ENCODE data around the gene POP4.

POP4 gene

GRCh38 chr19:29576046-29576606 is 30.0 kb upstream of the POP4 start:
- intact Hi-C loops (cut with DNase I): no loop called here
- peak in 7 of 10 donors; percentile 18 to 91 (median 49) for DNase-seq

GRCh38 chr19:29576761-29577648 is 29.1 kb upstream of the POP4 start:
- intact Hi-C loops (cut with DNase I): no loop called here

GRCh38 chr19:29577649-29577963 is 28.5 kb upstream of the POP4 start:
- no peak for DNase-seq
- intact Hi-C loops (cut with DNase I): no loop called here

More at GRCh38 chr19:29576761-29577648, 29.1 kb upstream of the POP4 start:
- no peak for DNase-seq

- DNase-seq: no peak
- intact Hi-C loops (cut with DNase I): no loop called here
Observed at GRCh38 chr19:29578349-29578748, 27.7 kb upstream of the POP4 start.

DNA sequence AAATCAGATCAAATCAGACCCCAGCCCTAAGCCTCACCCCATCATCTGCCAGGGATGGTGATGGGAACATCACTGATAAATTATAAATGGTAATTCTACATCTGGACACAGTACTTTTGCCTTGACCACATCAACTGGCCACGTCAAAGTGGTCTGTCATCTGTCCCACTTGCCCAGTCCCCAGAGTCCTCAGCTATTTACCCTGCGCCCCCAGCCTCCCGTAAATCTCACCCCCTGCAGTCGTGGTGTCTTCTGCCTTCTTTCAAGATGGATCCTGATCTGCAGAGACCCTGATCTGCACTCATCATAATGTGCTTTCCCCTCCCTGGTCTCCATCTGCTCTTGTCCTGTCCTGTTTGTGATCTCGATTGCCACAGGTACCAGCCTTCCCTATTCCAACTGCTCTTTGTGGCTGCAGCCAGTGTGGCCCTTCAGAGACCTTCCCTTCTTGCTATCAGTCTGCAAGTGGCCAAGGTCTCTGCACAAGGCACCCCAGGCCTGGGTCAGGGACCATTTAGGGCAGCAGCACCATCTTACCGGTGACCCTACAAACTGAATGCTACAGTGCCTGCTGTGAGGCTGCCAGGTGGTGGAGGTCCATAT is 26.7 kb upstream of the POP4 start:
- no peak for DNase-seq
- intact Hi-C loops (cut with DNase I): no loop called here

- intact Hi-C loops (cut with DNase I): no loop called here
Observed at GRCh38 chr19:29581398-29581797, 24.7 kb upstream of the POP4 start.

DNA sequence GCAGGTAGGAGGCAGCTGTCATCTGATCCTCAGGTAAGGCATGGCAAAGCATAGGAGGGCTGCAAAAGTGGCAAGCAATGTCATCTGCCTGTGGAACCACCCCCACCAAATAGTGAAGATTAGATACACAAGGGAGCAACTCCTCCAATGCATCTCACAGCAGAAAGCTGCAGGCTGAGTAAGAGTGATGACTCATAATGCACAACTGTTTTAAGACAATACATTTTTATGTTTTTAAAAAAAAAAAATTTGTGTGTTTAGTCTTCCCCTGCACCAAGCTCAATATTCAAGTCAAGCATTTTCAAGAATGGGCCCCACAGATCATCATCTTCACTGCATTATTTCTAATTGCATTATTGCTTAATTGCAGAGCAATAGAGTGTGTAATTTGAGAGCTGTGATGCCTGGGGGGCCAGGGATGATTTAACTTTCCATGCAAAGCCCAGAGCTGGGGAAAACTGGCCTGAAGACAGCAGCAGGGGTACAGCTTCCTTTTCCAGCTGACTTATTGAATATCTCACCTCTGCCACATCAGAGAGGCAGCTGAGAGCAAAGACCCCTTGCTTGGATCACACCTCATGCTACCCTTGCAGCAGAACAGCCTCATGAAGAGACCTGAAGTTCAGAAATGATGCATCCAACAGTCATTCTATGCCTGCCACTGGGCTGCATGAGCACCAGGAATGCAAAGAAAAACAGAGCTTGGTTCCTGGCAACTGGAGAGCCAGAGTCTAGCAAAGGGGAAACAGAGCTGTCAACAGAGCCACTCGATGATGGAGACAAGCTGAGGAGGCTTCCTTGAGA is 22.7 kb upstream of the POP4 start:
- intact Hi-C loops (cut with DNase I): no loop called here
- DNase-seq: no peak

More at GRCh38 chr19:29581398-29581797, 24.7 kb upstream of the POP4 start:
- no peak for DNase-seq

- DNase-seq: no peak
- intact Hi-C loops (cut with DNase I): no loop called here
Observed at GRCh38 chr19:29586401-29586800, 19.7 kb upstream of the POP4 start.

DNA sequence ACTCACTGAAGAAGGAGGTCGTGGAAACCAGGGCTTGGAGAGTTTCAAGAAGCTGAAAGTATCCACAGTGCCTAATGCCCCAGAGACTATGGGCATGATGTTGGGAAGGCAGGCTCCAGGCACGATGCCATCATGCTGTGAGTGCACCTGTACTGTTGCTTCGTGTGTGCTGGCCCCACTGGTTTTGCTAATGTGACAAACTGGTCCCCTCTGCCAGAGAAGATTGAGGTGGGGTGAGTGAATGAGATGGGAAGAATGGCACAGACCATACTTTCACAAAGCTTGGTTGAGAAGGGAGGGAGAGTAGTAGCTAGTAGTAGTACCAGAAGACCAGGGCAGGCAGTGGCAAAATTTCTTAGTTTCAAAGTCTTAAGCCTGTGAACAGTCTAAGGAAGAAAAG is 19.0 kb upstream of the POP4 start:
- intact Hi-C loops (cut with DNase I): no loop called here
- peak in 1 of 10 donors; percentile 19 for DNase-seq

DNA sequence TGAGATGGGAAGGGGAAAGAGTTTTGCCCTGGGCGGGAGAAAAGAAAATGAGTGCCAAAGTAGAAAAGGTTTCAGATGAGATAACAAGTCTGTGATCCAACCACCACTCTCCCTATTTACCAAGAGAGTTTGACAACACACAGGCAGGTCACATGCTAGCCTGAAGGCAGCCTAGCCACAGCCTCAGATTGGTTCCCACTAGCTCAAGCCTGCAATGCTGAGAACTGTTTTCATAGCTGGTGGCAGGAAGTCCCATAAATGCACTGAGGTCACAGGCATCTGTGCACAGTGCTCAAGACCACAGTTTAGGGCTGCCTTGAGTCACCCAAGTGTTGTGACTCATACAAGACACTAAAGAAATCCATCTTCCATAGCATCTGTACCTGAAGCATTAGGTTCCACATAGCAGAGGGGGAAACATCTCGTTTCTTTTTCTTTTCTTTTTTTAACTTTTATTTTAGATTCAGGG is 18.5 kb upstream of the POP4 start:
- no peak for DNase-seq
- intact Hi-C loops (cut with DNase I): no loop called here

DNA sequence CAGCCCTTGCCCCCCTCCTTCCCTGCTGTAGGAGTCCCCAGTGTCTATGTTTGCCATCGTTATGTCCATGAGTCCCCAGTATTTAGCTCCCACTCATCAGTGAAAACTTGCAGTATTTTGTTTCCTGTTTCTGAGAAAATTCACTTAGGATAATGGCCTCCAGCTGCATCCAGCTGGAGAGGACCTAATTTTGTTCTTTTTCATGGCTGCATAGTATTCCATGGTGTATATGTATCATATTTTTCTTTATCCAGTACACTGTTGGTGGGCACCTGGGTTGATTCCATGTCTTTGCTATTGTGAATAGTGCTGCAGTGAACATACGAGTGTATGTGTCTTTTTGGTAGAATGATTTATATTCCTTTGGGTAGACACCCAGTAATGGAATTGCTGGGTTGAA is 18.0 kb upstream of the POP4 start:
- DNase-seq: no peak
- intact Hi-C loops (cut with DNase I): no loop called here

GRCh38 chr19:29590278-29590677 is 15.8 kb upstream of the POP4 start:
- intact Hi-C loops (cut with DNase I): no loop called here
- DNase-seq: peak in 1 of 10 donors; percentile 59

- DNase-seq: no peak
- intact Hi-C loops (cut with DNase I): no loop called here
Observed at GRCh38 chr19:29591670-29592069, 14.4 kb upstream of the POP4 start.

DNA sequence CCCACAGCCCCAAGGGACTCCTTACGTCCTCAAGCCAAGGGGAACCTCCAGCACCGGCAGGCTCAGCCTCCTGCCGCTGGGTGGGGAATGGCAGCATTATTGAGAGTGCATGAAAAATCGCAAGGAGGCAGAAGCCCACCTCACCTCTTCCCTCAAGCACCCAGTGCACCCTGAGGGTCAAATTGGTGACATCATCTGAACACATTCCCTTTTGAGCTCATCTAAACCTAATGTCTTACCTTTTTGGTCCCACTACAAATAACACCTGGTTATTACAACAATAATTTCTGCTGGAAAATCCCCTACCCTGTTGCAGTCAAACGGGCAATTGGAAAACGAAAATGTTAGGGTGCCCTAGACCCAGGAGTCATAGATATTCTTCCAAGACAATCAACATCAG is 12.2 kb upstream of the POP4 start:
- no peak for DNase-seq
- intact Hi-C loops (cut with DNase I): no loop called here

- DNase-seq: peak in 1 of 10 donors; percentile 22
- intact Hi-C loops (cut with DNase I): no loop called here
Observed at GRCh38 chr19:29596080-29596727, 9.9 kb upstream of the POP4 start.

- intact Hi-C loops (cut with DNase I): no loop called here
Observed at GRCh38 chr19:29596885-29597525, 9.1 kb upstream of the POP4 start.

GRCh38 chr19:29598036-29598435 is 8.0 kb upstream of the POP4 start:
- peak in 1 of 10 donors; percentile 50 for DNase-seq
- intact Hi-C loops (cut with DNase I): no loop called here

More at GRCh38 chr19:29596885-29597525, 9.1 kb upstream of the POP4 start:
- peak in 1 of 10 donors; percentile 56 for DNase-seq

DNA sequence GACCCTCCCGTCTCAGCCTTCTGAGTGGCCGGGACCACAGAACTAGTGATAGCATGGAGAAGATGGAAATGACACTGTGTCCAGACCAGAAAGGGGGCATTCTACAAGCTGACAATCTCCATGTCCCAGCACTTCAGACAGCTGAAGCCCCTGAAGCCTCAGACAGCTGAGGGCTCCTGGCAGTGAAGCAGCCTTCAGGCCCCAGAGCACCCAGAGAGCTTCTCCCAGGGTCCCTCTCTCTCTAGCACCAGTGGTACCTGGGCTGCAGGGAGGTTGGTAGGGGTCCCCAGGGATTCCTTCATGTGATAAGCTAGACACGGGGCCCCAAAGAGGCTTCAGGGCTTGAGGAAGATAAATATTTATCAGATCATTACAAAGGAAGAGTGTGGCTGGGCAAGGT is 7.6 kb upstream of the POP4 start:
- peak in 1 of 10 donors; percentile 36 for DNase-seq
- intact Hi-C loops (cut with DNase I): no loop called here

GRCh38 chr19:29603308-29603707 is 2.8 kb upstream of the POP4 start:
- intact Hi-C loops (cut with DNase I): no loop called here
- DNase-seq: peak in 1 of 10 donors; percentile 22

DNA sequence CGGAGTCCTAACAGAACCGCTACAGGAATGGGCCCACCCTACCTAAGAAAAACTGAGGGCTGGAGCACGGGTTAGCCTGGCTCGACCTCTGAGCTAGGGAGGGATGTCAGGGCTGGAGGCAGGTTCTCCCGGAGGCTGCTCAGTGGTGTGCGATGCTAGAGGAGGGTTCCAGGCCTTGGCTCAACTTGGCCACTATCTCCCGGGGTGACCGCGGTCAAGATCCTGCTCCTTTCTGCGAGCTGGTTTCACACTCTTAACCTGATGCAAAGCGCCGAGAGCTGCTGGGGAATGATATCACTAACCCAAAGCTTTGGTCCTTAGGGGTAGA is 301 bp downstream of the POP4 start:
- peak in 1 of 10 donors; percentile 15 for DNase-seq
- intact Hi-C loops (cut with DNase I): no loop called here
